CD4-positive, alpha-beta T cell treated with Interleukin-6 for 4 hours (primary cell): Measurements from ENCODE around the gene ATXN7L1.
A peak's percentile ranks its signal among the peaks of the same experiment; 100 is the strongest.
"Not testable (repeated sequence)": the region's sequence is repeated elsewhere in the genome, so short reads cannot be mapped to it uniquely, and the experiment has no call there.

Experiments used
- DNase-seq: peaks from one replicate; pipeline ENCODE4 v3.0.0-alpha.2; 2020; ENCODE audit warnings: mixed read lengths

ATXN7L1 gene

DNA sequence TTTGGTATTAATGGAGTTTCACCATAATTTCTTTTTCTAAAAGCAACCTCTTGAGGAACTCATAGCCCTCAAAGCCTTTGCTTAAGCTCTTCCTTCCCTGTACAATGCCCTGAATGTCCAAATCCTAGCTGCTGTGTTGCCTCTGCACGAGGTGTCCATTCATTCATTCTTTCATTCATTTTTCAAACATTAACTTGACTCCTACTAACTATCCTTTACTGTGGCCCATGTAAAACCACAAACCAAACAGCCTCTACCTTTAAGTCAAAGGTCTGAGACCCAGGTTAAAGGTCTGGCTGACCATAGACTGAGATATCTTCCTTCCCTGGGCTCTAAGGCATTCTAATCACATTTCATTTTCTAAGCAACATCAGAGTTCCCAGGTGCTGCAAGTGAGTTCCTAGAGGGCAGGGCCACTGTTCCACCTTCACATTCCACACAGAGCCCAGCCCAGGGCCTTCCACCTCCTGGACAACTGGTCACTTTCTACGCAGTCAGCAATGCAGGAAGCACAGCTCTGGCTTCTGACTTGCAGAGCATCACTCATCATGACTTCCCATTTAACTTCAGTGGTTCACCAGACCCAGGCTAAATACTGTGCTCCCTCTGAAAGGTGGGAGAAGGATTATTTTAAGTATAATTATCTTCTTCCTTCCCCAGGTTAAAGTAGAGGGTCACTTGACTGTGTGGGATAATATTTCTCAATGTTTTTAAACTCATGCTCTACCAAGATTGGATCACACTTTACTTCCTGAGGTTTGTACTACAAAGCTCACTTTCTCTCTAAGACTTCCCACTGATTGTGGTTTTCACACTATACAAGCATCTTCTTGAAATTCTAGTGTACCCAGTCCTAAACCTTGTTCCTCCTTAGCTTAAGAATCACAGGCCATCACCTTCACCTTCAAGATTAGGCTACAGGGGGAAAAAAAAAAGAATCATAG, 19.1 kb downstream of the ATXN7L1 start:
- DNase-seq, result no peak

DNA sequence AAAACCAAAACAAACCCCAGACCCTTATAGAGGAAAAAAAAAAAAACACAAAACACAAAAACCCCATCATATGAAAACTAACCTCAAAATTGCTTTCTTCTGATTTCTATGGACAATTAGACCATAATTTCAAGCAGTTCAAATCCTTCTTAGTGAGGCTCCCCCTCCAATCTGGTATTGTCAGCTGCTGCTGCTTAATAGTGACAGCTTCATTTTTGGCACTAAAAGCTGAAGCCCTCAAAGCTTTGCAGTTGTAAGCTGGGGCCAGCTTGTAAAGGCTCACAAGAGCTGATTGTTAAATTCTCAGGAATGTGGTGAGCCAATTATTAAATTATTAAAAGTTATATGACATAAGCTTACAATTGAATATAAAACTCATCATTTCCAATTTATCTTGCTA, 21.9 kb downstream of the ATXN7L1 start:
- DNase-seq, result no peak

DNA sequence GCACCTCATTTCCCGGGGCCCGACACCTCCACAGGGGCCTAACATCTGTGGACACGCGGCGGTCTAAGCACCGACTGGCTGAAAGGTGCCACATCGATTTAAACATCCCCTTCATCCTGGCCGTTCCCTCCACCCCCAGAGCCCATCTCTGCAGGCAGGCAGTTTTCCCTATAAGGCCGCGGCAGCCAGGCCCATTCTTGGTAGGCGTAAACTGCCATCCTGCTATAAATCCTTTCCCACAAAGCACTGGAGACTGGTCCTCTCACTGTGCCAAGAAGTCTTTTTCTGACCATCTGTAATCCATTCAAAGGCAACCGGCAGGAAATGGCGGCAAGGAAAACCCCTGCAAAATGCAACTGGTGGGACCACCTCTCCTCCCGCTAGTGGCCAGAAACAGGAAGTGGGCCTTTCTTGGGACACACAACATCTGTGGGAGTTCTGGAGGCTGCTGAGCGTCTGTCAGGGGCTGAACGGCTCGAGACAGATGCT, 22.4 kb downstream of the ATXN7L1 start:
- no peak for DNase-seq

DNA sequence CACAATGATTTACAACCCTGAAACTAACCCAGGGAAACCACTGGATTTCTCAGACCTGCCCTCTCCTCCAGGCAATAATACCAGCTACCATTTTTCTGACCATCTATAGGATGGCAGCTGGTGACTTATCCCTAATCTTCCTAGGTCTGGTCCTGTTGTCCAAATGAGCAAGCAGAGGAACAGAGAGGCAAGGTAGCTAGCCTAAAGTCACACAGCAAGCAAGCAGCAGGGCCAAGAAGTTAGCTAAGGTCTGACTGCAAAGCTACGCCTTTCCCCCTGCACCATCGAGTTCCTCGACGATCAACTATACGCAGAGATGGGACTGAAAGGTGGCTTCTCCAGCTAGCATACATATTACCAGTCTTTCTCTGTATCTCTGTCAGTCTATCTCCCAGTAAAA, 25.3 kb downstream of the ATXN7L1 start:
- DNase-seq, result no peak

DNA sequence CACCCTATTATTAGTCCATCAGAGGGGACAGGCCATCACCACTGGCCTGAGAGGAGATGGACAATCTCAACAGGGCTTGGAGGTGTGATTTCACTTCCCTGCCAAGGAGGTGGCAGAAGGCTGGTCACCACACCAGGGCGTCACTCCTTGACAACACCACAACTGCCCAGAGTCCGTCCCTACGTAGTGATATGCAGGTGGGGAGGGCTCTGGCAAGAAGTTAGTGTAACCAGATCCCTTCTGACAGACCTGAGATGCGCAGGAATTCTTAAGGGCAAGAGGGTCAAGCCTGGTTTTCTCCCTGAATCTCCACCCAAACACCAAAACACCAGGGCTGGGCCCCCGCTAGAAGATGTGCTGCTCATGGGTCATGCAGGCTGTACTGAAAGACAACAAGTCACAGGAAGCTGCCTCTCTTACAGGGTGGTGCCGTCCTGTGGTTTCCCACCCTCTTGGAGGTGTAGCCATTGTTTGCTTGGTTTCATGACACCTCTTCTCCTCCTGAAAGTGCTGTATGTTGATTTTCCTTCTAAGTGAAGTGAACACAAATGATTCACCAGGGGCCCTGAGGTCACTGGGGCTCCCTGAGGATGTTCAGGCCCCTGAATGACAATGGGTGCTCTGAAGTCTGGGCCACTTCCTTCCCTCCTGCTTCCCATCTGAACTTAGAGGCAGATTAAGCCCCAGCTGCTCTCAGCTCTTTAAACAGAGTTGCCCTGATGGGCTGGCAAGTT, 27.1 kb downstream of the ATXN7L1 start:
- DNase-seq, result peak; percentile 78

DNA sequence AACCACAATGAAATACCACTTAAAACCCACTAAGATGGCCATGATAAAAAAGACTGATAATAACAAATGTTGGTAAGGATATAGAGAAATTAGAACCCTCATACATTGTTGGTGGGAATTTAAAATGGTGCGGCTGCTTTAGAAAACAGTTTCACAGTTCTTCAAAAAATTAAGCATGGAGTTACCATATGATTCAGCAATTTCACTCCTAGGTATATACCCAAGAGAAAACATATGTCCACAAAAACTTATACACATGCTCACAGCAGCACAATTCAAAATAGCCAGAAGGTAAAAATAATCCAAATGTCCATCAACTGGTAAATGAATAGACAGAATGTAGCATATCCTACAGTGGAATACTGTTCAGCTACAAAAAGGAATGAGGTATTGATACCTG, 30.0 kb downstream of the ATXN7L1 start:
- no peak for DNase-seq

DNA sequence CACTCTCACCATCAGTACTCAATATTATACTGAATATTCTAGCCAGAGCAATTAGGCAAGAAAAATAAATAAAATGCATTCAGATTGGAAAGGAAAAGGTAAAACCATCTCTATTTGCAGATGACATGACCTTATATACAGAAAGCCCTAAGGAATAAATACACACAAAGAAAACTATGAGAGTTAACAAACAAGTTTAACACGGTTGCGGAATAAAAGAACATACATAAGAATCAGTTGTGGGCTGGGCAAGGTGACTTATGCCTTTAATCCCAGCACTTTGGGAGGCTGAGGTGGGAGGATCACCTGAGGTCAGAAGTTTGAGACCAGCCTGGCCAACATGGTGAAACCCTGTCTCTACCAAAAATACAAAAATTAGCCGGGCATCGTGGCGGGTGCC, 31.7 kb downstream of the ATXN7L1 start:
- not testable (repeated sequence) for DNase-seq

DNA sequence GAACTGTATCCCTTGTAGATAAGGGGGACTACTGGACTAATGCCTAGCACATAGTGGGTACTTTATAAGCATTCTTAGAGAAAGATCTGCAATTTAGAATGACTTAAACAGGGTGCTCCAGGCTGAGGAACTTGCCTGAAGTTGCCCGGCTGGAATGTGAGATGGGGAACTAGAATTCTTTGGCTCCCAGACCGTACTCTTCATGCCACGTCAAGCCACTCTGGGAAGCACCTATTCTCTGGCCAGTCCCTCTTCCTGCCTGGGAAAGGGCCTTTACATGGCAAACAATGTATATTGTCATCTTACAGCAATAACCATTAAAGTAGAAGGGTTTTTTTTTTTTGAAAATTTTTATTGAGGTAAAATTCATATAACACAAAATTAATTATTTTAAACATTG, 34.5 kb downstream of the ATXN7L1 start:
- DNase-seq, result no peak

DNA sequence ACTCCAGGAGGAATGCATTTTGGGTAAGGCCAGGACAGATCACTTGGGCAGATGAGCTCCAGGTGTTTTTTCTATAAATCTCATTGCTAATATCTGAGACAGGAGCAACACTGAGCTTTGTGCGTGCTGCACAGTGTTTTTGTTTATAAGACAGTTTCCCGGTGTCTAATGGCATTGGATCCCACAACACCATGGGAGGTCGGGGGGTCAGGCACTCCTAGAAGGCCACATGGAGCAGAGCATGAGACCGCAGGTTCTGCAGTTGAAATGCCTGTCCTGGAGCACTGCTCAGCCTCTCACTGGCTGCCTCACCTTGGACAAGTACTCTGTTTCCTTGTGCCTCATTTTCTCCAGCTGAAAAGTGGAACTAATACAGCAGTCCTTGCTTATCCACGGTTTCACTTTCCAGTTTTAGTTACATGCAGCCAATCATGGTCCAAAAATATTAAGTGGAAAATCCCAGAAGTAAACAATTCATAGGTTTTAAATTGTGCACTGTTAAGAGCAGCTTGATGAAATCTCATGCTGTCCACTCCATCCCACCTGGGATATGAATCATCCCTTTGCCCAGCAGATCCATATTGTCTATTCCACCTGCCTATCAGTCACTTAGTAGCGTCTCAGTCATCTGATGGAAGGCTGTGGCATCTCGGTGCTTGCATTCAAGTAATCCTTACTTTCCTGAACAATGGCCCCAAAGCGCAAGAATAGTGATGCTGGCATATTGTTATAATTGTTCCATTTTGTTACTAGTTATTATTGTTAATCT, 35.2 kb downstream of the ATXN7L1 start:
- no peak for DNase-seq

DNA sequence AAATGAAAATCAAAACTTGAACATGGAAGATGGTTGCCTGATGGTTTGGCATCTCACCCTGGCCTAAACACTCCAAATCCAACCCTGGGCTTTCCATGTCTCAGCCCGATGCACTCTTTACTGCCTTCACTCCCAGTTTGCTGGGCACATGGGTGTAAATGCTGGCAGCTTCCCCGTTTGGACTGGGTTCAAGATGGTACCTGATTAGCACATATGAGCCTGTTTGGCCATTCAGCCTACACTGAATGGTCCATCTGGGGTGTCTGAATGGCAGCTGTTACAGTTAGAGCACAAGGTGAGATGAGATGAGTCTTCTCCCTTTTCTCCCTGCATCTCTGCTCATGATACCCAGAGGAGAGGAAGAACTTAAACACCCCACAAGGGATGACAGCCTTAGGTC, 37.1 kb downstream of the ATXN7L1 start:
- DNase-seq, result no peak

DNA sequence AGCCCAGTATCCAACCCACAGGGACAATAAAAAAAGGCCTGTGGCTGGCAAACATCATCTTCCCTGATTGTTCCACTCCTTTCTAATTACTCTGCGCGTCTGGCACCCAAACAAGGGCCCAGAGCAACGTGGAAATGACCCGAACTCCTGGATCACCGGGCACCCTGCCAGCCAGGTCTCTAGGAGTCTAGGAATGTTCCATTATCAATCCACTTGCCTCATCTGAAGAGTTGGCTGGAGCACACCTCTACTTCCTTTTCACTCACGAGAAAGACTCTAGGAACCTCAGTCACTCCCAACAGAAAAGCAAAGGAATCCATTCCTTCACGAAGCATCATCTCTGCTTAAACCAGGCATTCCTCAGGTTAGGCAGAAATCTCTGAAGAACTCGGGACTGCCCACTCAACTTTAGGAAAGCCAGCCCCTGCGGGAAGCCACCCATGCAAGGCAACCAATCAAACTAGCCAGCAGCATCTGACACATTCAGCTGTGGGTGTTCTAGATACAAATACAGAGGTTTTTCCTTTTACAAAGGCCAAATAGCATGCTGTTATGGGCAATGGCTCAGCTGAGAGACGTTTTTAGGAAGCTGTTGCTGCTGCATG, 37.7 kb downstream of the ATXN7L1 start:
- DNase-seq, result no peak

DNA sequence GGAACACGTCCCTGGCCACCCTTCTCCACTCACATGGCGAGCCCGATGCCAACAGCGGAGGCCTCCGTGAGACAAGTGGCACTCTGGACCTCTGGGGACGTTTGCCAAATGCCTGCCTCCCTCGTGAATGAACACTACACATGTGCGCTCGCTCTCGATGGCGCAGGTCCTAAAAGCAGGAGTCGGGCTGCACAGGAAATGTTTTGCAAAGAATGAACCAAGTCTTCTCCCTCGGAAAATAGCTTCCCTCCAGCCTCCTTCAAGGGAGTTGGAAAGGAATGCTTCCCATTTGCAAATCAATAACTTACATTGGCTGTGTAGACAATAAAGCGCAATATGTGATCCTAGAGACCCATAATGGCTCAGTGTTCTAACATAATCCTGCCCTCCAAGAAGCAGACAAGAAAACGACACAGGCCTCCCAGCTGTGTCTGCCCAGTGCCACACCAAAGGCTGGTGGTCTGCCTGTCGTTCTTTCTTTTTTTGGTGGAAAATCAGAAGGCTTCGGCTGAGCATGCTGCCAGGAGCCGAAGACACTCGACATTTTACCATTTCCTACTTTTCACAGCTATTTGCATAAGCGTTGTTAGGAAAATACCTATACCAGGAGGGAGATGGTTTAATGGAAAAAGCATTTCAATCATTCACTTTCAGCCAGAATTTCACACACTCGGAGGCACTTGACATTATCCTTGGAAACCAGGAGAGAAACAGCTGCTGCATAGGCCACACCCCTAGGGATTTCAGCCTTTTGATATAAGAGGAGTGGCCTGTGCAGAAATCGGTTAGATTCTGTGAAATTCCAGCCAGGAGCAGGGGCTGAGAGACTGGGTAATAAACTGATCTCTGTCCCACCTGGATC, 38.4 kb downstream of the ATXN7L1 start:
- no peak for DNase-seq

DNA sequence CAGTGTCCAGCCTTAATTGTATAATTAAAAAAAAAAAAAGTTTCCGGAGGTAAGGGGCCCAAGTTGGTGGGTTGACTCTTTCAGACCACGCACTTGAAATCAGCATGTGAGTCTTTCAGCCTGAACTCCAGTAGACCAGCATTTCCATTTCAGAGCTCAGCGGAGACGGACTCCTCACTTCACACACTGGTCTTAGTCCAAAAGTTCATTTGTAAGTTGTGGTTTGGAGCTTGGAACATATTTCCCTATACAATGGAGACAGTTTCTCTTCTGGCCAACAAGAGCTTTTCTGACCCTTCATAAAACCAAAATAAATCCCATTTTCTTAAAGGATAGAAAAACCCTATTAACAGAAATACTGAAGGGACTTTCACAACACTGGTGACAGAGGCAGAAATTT, 41.0 kb downstream of the ATXN7L1 start:
- DNase-seq, result no peak

DNA sequence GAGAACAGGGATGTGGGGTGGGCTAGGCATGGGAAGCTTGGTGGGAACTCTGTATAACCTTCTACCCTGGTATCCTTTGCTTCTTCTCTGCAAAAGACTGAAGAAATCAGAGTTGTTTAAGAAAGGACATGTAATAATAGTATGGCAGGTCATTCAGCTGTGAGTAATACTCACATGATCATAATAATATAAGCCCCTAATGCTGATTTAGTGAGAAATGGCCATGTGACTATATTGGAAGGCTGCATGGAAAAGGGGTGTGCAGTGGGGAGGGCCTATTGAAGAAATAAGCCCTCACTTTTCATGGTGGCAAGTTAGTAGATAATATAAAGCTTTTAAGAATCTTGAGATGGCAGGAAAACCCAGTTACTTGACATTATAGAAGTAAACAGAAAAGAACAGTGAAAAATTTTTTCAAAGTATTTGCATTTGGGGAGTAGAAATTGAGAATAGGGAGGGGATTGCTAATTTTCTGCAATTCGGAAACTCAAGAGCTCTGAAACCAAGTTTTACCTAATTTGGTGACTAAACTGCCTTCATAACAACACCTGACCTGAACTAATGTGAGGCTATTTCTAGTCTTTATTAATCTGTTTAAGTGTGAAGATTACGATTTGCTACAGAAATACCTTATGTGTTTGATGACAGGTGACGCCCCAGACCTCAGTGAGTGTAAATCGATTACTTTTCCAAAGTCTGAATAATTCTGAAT, 44.4 kb downstream of the ATXN7L1 start:
- no peak for DNase-seq

DNA sequence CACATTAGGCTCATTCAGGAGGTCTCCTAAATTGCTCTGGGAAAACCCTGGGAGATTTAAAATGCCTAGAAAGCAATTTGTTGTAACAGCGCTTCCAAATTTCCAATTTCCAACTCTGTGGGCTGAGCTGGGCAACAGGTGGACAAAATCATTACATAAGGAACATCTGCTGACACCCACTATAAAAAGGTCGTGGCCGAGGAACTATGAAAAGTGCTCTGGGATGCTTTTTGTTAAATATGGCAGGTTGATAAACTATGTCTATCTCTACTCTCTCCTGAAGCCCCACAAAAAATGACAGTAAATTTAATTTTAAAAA, 45.1 kb downstream of the ATXN7L1 start:
- no peak for DNase-seq

DNA sequence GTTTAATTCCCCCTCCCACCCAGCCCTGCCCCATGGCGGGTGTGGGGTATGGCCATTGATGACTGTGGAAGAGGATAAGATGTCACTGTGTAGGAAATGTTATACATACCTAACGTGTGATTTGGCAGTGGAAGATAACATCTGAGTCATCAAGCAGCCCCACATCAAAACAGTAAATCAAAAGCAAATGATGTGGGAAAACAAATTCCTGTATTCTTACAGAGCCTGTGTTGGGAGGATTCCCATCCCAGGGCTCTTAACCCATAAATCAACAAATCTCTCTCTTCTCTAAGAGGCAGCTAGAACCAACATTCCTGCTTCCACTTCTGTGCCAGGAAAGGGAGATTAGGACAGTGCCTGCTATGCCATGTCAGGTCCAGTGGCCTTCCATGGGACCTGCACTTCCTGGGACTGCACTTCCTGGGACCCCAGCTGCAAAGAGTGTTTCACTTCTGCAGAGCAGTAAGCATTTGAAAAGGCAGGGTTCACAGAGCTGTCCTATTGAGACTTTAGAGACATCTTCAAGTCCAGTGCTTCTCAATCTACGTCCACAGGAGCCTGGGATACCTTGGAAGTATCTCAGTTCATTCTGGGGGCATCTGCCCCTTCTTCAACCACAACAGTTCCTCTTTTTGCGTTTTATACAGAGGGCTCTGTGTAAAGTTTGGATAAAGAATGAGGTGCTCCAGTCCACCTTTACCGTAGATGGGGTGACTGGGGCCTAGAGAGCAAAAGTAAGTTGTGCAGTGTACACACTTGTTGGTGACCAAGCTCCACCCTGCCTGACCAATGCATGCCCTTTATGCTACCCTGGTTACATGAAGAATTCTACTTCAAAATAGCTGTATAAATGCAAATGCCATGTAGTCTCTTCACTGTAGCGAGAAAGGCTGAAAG, 45.7 kb downstream of the ATXN7L1 start:
- DNase-seq, result no peak

DNA sequence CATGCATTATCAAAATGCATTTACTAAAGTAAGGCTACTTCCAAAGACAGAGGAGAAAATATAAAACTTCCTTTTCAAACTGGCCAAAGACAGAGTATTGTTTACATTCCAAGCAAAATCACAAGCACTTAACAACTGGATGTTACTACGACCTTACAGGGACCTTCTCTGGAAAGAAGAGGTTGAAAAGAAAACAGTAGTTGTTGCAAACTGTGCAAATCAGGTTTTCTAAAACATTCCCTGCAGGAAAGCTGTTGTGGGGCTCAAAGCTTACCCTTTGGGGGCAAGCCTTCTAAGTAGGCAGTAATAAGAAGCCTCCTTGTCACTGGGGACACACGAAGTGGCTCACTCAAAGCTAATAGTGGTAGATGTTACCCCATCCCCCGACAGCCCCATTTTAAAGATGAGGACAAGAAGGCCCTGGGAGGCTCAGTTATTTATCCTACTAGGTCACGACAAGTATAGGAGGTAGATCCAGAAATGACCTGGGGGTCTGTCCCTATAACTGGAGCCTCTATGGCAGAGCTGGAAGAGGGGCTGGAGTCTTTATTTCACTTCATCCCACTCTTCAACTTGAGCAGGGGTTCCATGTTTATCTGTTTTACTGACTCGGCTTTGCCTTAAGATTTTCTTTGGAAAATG, 46.6 kb downstream of the ATXN7L1 start:
- DNase-seq, result no peak

DNA sequence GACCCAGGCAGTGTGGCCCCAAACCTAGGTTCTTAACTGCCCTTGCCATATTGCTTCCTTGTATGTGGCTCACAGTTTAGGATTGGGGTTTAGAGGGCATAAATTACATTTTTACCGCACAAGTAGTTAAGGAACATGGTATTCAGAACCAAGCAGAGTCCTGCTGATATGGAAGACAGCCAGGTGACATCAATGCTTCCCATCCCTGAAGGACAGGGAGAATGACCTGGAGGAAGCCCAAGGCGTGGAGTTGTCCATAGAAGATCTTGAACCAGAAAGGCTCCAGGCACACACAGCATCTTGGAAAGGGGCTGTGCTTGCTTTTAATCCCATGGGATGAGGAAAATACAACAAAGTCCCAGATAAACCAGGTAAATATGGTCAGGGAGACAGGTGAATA, 48.3 kb downstream of the ATXN7L1 start:
- no peak for DNase-seq

DNA sequence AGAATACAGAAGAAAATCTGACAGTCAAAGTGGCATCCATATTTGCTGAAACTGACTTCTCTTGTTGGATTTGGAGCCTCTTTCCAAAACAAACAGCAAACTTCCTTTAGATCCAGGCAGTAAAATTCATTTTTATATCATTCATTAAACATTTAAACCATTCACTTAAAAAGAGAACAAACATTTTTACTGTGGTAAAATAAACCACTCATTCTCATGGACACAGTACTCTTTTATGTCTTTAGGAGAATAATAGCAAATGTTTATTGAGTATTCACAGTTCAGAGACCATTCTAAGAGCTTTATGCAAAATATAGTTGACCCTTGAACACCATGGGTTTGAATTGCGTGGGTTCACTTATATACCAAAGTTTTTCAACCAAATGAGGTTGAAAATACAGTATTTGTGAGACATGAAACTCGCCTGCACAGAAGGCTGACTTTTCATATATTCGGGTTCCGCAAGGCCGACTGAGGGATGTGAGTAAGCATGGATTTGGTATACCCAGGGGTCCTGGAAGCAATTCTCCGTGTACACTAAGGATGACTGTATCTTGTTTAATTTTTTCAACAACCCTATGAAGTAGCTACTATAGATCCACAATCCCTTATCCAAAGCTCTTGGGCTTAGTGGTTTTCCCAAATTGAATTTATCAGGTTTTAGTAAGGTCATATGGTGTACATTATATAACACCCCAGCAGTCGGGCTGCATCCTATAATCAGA, 49.1 kb downstream of the ATXN7L1 start:
- no peak for DNase-seq
